ENCODE measurements around the gene KIT.

KIT gene

DNA sequence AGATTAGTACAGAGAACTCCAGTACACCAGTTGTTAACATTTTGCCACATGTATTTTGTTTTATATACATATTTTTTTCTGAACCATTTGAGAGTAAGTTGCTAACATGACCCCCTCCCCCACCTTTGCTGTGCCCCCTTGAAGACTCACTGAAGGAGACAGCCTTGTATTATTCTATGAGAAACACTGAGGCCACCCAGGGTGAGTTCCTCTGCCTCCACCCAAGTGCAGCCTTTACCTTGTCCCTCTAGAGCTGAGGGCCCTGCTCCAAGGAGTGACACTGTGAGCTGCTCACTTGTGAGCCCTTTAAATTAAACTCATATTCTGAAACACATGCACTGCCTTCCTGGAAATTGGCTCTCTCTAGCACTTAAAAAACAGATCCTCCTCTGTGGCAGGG lies 21.1 kb downstream of the KIT start:
- no peak overlapping the region for H3K9ac ChIP-seq (ENCODE audit: low read length)
- no peaks in the 10 kb centered on the region for H3K9me3 ChIP-seq (ENCODE audit: control insufficient read depth, low read length)
- DNase-seq (ENCODE audit: low read depth) = no peak
- no peaks in the 10 kb centered on the region for H3K4me1 ChIP-seq (ENCODE audit: control insufficient read depth, insufficient read depth, low read length)
- H3K36me3 ChIP-seq (ENCODE audit: control insufficient read depth, insufficient read depth, low read length, severe bottlenecking) = no peaks in the 10 kb centered on the region
- H3K4me3 ChIP-seq (ENCODE audit: low read length) = no peak overlapping the region
- H3K27me3 ChIP-seq (replicated peaks; ENCODE audit: control insufficient read depth, insufficient read depth, low read length) = peaks cover 15% of the 10 kb centered on the region

DNA sequence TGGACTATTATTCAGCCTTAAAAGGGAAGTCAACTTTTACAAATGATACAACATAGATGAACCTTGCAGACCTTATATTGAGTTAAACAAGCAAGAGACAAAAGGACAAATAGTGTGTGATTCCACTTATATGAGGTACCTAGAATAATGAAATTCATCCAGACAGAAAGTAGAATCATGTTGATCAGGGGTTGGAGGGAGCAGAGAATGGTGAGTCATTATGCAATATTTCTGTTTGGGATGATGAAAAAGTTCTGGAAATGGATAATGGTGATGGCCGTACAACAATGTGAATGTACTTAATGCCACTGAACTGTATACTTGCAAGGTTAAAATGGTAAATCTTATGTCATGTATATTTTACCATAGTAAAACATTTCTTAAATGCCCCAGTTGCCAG lies 22.1 kb downstream of the KIT start:
- H3K9me3 ChIP-seq (ENCODE audit: control insufficient read depth, low read length) = no peaks in the 10 kb centered on the region
- H3K4me3 ChIP-seq (ENCODE audit: low read length) = no peak overlapping the region
- no peak overlapping the region for H3K9ac ChIP-seq (ENCODE audit: low read length)
- no peak for DNase-seq (ENCODE audit: low read depth)
- peaks cover 15% of the 10 kb centered on the region for H3K27me3 ChIP-seq (replicated peaks; ENCODE audit: control insufficient read depth, insufficient read depth, low read length)
- H3K4me1 ChIP-seq (ENCODE audit: control insufficient read depth, insufficient read depth, low read length) = no peaks in the 10 kb centered on the region
- H3K36me3 ChIP-seq (ENCODE audit: control insufficient read depth, insufficient read depth, low read length, severe bottlenecking) = no peaks in the 10 kb centered on the region

DNA sequence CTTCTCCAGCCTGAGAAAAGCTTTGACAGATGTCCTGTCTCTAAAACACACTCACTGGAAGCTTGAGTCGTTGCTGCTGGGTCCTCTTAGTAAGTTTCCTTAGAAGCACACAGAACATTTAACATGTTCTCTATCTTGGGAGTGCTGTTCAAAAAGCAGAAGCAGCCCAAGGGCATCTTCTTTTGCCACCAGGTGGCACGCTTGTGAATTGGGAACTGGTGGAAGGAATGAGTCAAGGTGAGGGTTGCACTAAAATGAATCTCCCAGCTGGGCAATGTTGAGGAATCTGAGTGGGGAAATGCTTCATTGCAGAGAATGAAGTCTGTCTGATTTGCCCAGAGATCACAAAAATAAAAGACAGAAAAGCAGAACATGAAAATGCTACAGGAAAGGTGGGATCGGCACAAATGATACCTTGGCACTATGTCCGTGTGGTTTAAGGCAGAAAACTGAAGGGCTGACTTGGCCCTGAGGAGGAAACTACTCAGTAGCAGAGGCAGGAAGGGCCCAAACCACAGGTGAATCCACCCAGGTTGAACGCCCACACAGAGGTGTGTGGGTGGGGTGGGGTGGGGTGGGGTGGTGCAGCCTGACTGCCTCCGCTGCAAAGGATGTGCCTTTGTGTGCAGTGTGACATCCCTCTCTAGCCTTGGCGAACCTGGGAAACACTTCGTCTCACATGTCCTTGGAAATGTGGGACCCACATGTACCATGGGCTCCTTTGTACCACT lies 26.0 kb downstream of the KIT start:
- Histone ChIP-seq H3K36me3 (ENCODE audit: control insufficient read depth, insufficient read depth, low read length, severe bottlenecking) (no peaks in the 10 kb centered on the region), H3K27me3 (replicated peaks; ENCODE audit: control insufficient read depth, insufficient read depth, low read length) (peaks cover 16% of the 10 kb centered on the region), H3K9ac (ENCODE audit: low read length) (no peak overlapping the region), H3K9me3 (ENCODE audit: control insufficient read depth, low read length) (no peaks in the 10 kb centered on the region), H3K4me1 (ENCODE audit: control insufficient read depth, insufficient read depth, low read length) (no peaks in the 10 kb centered on the region), H3K4me3 (ENCODE audit: low read length) (no peak overlapping the region)
- no peak for DNase-seq (ENCODE audit: low read depth)

DNA sequence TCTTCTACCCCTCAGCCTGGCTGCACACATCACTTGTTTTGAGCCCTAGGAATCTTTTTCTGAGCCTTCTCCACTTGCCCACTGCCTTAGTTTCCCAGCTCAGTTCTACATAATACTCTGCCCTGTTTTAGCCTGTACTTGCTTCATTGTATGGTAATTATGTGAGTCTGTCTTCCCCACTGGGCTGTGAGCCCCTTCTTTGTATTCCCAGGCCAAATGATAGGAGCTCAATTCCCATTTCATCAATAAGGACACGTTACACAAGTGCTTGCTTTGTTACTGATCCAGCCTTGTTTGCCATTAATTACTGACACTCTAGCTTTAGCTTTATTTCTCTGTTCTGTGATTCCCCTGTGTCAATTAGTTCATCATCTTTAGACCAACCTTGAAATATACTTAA lies 28.1 kb downstream of the KIT start:
- no peak for DNase-seq (ENCODE audit: low read depth)
- Histone ChIP-seq H3K27me3 (replicated peaks; ENCODE audit: control insufficient read depth, insufficient read depth, low read length) (peaks cover 26% of the 10 kb centered on the region), H3K4me1 (ENCODE audit: control insufficient read depth, insufficient read depth, low read length) (no peaks in the 10 kb centered on the region), H3K36me3 (ENCODE audit: control insufficient read depth, insufficient read depth, low read length, severe bottlenecking) (no peaks in the 10 kb centered on the region), H3K9me3 (ENCODE audit: control insufficient read depth, low read length) (no peaks in the 10 kb centered on the region), H3K4me3 (ENCODE audit: low read length) (no peak overlapping the region), H3K9ac (ENCODE audit: low read length) (no peak overlapping the region)

DNA sequence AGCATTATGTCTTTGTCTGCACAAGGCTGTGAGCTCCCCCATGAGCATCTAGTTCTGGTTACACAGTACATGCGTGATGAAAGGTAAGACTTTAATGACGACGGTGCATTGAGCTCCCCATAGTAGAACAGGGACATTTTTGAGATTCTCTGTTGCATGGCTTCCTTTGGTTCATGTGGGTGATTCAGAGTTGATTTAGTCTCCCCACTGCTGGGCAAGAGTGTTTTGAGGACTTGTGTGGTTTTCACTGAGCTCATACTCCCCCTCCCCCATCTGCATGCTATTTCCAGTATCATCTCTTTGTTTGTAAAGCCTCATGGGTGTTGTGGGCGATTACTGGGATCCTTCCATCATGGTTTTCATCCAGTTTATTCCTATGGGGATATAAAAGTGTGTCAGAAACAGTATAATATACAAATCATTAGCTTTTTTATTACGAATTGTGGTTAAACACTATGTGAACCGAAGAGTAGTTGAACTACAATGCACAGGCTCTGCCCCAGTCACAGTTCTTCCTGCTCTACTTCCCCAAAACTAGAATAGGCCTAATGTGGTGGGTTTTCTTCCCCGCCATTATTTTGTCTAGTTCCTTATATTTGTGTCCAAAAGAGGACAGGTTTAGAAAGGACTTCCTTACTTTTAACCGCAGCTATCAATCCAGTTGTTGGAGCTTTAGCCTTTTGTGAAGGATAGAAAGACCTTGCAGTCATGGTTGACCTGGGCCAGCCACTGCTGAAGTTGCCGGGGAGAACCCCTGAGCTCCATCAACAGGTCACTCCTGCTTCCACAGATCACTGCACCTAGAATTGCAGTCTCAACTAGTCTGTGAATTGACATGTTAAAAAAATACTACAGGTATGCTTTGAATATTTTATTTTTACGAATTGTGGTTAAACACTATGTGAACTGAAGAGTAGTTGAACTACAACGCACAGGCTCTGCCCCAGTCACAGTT lies 30.4 kb downstream of the KIT start:
- no peak overlapping the region for H3K9ac ChIP-seq (ENCODE audit: low read length)
- peaks cover 41% of the 10 kb centered on the region for H3K27me3 ChIP-seq (replicated peaks; ENCODE audit: control insufficient read depth, insufficient read depth, low read length)
- no peaks in the 10 kb centered on the region for H3K9me3 ChIP-seq (ENCODE audit: control insufficient read depth, low read length)
- no peaks in the 10 kb centered on the region for H3K4me1 ChIP-seq (ENCODE audit: control insufficient read depth, insufficient read depth, low read length)
- no peaks in the 10 kb centered on the region for H3K36me3 ChIP-seq (ENCODE audit: control insufficient read depth, insufficient read depth, low read length, severe bottlenecking)
- H3K4me3 ChIP-seq (ENCODE audit: low read length) = no peak overlapping the region
- DNase-seq (ENCODE audit: low read depth) = no peak

DNA sequence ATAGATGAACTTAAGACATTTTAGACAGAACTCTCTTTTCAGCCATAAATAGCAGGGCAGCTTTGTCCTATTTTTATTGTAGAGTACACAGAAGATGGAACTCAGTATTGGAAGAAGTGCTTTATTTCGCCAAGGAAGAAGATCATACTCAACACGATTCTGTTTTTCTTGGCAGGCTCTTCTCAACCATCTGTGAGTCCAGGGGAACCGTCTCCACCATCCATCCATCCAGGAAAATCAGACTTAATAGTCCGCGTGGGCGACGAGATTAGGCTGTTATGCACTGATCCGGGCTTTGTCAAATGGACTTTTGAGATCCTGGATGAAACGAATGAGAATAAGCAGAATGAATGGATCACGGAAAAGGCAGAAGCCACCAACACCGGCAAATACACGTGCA lies 37.6 kb downstream of the KIT start:
- no peak for DNase-seq (ENCODE audit: low read depth)
- Histone ChIP-seq H3K4me1 (ENCODE audit: control insufficient read depth, insufficient read depth, low read length) (no peaks in the 10 kb centered on the region), H3K27me3 (replicated peaks; ENCODE audit: control insufficient read depth, insufficient read depth, low read length) (peaks cover 37% of the 10 kb centered on the region), H3K36me3 (ENCODE audit: control insufficient read depth, insufficient read depth, low read length, severe bottlenecking) (no peaks in the 10 kb centered on the region), H3K4me3 (ENCODE audit: low read length) (no peak overlapping the region), H3K9me3 (ENCODE audit: control insufficient read depth, low read length) (no peaks in the 10 kb centered on the region), H3K9ac (ENCODE audit: low read length) (no peak overlapping the region)

DNA sequence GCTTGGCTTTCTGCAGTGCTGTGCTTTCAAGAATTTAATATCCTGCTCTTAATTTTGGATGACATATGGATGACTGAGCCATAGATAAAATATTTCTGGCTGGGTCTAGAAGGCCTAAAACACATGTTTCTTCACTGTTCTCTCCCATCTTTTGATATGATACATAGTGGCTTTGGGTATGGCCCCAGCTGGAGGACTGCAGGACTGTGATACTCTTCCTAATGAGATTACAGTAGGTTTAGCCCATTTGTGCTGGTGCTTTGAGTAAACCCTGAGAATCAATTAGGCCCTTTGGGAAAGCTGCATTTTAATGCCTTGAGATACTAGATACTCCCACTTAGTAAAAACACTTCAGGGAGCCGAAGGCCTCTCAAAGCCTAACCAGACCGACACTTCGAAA lies 38.0 kb downstream of the KIT start:
- H3K9ac ChIP-seq (ENCODE audit: low read length) = no peak overlapping the region
- H3K4me3 ChIP-seq (ENCODE audit: low read length) = no peak overlapping the region
- no peaks in the 10 kb centered on the region for H3K9me3 ChIP-seq (ENCODE audit: control insufficient read depth, low read length)
- DNase-seq (ENCODE audit: low read depth) = no peak
- H3K4me1 ChIP-seq (ENCODE audit: control insufficient read depth, insufficient read depth, low read length) = no peaks in the 10 kb centered on the region
- no peaks in the 10 kb centered on the region for H3K36me3 ChIP-seq (ENCODE audit: control insufficient read depth, insufficient read depth, low read length, severe bottlenecking)
- peaks cover 37% of the 10 kb centered on the region for H3K27me3 ChIP-seq (replicated peaks; ENCODE audit: control insufficient read depth, insufficient read depth, low read length)

DNA sequence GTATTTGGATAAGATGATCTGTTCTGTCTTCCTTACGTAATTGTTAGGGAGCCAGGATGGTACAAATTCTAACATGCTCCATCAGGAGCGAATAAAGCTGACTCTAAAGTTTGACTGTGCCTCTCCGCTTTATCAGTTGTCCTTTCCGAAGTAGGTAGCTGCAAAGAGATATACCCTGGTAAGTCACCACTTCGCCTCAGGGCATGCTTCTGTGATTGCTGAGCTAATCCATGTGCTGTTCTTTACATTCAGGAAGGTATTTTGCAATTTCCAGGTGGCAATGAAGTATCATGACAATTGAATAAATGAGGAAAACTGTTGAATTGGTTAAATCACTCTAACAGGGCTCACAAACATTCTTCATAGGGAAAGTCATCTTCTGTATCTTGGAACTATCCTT lies 38.9 kb downstream of the KIT start:
- Histone ChIP-seq H3K4me3 (ENCODE audit: low read length) (no peak overlapping the region), H3K4me1 (ENCODE audit: control insufficient read depth, insufficient read depth, low read length) (no peaks in the 10 kb centered on the region), H3K36me3 (ENCODE audit: control insufficient read depth, insufficient read depth, low read length, severe bottlenecking) (no peaks in the 10 kb centered on the region), H3K27me3 (replicated peaks; ENCODE audit: control insufficient read depth, insufficient read depth, low read length) (peaks cover 30% of the 10 kb centered on the region), H3K9ac (ENCODE audit: low read length) (no peak overlapping the region), H3K9me3 (ENCODE audit: control insufficient read depth, low read length) (no peaks in the 10 kb centered on the region)
- no peak for DNase-seq (ENCODE audit: low read depth)

DNA sequence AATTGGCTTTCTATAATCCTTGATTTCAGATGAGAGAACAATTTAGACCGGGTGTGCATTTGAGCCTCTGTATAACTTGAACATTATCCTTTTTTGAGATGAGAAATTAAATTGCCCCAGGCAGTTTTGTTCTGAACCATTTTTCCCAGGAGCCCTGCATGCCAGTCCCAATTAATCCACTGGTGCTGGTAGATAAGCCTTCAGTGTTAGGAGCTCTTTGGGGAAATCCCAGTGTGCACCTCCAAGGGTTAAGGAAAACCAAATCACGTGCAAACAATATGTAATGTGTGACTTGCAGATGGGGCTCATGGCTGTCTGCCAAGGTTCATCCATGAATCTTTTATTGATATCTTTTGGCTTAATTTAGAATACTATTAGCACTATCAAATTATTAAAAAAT lies 43.2 kb downstream of the KIT start:
- DNase-seq (ENCODE audit: low read depth) = no peak
- H3K36me3 ChIP-seq (ENCODE audit: control insufficient read depth, insufficient read depth, low read length, severe bottlenecking) = no peaks in the 10 kb centered on the region

DNA sequence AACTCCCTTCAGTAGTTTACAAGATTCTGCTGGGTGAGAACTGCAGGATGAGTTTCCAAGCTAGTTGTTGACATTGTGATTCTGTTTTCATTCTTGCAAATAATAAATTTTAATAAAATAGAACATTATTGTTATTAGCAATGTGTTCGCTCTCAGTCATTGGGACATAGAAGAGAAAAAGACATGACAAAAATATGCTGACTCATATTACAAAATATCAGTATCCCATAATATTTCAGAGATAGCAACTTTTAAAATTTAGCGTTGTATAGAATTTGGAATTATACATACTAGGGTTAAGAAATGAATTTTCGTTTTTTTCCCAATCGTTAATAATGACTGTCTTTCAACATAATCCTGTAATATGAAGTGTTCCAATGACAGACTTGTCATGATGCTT lies 45.4 kb downstream of the KIT start:
- H3K27me3 ChIP-seq (replicated peaks; ENCODE audit: control insufficient read depth, insufficient read depth, low read length) = peaks cover 2% of the 10 kb centered on the region
- H3K9me3 ChIP-seq (ENCODE audit: control insufficient read depth, low read length) = no peaks in the 10 kb centered on the region
- no peak overlapping the region for H3K4me3 ChIP-seq (ENCODE audit: low read length)
- no peak overlapping the region for H3K9ac ChIP-seq (ENCODE audit: low read length)
- H3K36me3 ChIP-seq (ENCODE audit: control insufficient read depth, insufficient read depth, low read length, severe bottlenecking) = no peaks in the 10 kb centered on the region
- no peak for DNase-seq (ENCODE audit: low read depth)
- no peaks in the 10 kb centered on the region for H3K4me1 ChIP-seq (ENCODE audit: control insufficient read depth, insufficient read depth, low read length)

More for the DNA sequence above, 43.2 kb downstream of the KIT start:
- Histone ChIP-seq H3K27me3 (replicated peaks; ENCODE audit: control insufficient read depth, insufficient read depth, low read length) (peaks cover 2% of the 10 kb centered on the region), H3K4me1 (ENCODE audit: control insufficient read depth, insufficient read depth, low read length) (no peaks in the 10 kb centered on the region), H3K9me3 (ENCODE audit: control insufficient read depth, low read length) (no peaks in the 10 kb centered on the region), H3K9ac (ENCODE audit: low read length) (no peak overlapping the region), H3K4me3 (ENCODE audit: low read length) (no peak overlapping the region)

DNA sequence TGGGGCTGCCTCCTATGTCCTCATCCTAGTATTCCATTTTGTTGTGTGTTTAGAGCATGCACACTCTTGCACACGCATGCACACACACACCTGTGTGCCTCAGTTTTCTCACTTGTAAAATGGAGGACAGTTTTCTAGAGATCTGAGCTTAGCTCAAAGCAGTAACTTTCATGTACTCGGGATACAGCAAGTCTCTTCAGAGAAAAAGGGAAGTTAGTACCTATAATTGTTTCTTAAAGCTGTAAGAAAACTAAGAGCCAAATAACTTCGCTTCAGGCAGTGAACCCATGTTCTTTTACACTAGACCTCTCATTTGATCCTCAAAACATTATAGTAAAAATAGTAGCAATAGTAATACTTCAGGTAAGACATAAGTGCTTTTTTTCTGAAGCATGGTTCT lies 49.6 kb downstream of the KIT start:
- Histone ChIP-seq H3K4me3 (ENCODE audit: low read length) (no peak overlapping the region), H3K36me3 (ENCODE audit: control insufficient read depth, insufficient read depth, low read length, severe bottlenecking) (no peaks in the 10 kb centered on the region), H3K4me1 (ENCODE audit: control insufficient read depth, insufficient read depth, low read length) (no peaks in the 10 kb centered on the region), H3K9me3 (ENCODE audit: control insufficient read depth, low read length) (no peaks in the 10 kb centered on the region), H3K27me3 (replicated peaks; ENCODE audit: control insufficient read depth, insufficient read depth, low read length) (no peaks in the 10 kb centered on the region), H3K9ac (ENCODE audit: low read length) (no peak overlapping the region)
- no peak for DNase-seq (ENCODE audit: low read depth)

Measured in adipocyte (in vitro differentiated cells).